ENCODE results near the gene ATXN10. TPM values are rescaled to one million over a fixed set of nuclear protein-coding genes. Genes with fewer than 3 reads are reported as not detected.

The ATXN10 gene
- total RNA-seq, 4 donors from 2014 or later = 35.5 to 83.3 (median 51.1) TPM

DNA sequence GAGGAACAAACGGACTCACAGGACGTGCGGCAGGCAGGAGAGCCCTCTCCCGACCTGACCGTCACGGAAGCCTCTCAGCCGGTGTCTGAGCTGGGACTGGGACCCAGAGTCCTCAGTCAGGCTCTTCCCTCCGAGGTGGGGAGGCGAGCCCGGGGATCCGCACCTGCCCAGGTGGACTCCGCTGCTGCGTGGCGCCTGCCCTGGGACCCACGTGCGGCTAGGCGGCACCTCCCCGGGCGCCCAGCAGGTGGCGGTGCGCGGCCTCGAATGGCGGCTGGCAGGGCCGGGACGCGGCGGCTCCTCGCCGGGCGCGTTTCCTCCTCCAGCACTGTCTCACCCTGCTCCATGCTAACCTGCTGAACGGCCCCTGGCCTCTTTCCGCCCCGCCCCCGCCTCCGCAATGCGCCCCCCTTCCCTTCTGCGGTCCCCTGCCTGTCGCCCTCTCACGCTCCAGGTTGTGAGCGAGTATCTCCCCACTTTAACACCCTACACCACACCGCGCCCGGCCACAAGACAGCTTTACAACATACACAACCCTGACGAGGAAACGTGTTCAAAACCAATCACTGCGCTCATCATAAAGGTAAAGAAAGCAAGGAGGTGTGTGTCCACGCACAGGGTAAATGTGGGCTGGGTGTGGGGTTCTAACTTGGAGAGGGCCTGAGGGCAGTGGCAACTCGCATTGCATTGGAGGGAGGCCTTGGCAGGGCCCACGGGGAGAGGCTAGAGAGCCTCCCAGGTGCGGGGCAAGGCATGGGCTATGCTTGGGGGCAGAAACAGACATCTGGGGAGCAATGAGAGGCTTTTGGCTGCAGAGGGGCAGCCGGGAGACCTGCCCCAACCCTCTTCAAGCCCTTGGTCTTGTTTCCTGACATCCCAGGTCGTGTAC, 25.9 kb upstream of the ATXN10 start:
- DNase-seq (ENCODE audit: low spot score in 2 of 2) = peak; percentile 35 to 94
- WGBS, 2 donors = 35 to 39% methylated on average over 27 to 32 of the region's 54 CpGs
- H3K4me3 ChIP-seq (ENCODE audit: low read depth, poor library complexity, severe bottlenecking) = no peak overlapping the region
- TF ChIP-seq POLR2A (IDR thresholded peaks at IDR 0.05) = no peak
- TF ChIP-seq, protein P1, sequence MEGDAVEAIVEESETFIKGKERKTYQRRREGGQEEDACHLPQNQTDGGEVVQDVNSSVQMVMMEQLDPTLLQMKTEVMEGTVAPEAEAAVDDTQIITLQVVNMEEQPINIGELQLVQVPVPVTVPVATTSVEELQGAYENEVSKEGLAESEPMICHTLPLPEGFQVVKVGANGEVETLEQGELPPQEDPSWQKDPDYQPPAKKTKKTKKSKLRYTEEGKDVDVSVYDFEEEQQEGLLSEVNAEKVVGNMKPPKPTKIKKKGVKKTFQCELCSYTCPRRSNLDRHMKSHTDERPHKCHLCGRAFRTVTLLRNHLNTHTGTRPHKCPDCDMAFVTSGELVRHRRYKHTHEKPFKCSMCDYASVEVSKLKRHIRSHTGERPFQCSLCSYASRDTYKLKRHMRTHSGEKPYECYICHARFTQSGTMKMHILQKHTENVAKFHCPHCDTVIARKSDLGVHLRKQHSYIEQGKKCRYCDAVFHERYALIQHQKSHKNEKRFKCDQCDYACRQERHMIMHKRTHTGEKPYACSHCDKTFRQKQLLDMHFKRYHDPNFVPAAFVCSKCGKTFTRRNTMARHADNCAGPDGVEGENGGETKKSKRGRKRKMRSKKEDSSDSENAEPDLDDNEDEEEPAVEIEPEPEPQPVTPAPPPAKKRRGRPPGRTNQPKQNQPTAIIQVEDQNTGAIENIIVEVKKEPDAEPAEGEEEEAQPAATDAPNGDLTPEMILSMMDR (IDR thresholded peaks at IDR 0.05) = peak in 1 of 3 donors; percentile 46
- intact Hi-C loops (cut with DNase I; ENCODE audit: low total_unique reads) = loop anchor here (5.0 kb wide), 1 partner anchor 68 kb away; no protein-coding TSS in a partner anchor

DNA sequence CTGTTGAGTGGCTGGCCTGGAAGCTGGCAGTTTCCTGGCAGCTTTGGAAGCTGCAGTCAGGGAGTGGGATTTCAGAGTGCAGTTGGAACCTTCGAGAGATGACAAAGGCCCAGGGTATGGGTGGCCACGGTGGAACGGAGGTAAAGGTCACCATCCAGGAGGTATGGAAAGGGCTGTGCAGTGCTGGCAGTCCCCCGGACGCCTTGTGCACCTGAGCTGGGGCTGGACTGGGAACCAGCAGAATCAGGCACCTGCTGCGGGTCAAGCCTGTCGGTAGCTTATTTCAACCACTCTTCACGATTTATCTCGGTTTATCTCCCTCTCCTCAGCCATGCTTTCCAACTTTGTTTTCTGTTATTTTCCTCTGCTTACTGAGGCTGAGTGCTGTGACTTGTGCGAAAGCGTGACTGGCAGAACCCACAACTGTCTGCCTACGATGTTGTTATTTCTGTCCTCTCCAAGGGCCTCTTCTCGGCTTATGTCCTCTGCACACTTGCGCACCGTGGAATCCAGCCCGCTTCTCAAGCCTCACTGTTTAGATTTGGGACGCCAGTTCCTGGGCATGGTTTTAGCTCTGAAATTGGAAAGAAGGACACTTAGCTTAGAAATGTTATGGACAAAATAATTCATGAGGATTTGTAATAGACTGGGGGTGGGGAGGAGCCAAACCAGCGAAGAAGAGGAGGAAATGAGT, 24.0 kb upstream of the ATXN10 start:
- H3K4me3 ChIP-seq (ENCODE audit: low read depth, poor library complexity, severe bottlenecking) = no peak overlapping the region
- TF ChIP-seq POLR2A (IDR thresholded peaks at IDR 0.05) = no peak
- TF ChIP-seq, protein P1 (IDR thresholded peaks at IDR 0.05) = no peak
- intact Hi-C loops (cut with DNase I; ENCODE audit: low total_unique reads) = loop anchor here (5.0 kb wide), 1 partner anchor 70 kb away; no protein-coding TSS in a partner anchor
- WGBS, 2 donors = 88 to 89% methylated on average over 18 of the region's 18 CpGs
- DNase-seq (ENCODE audit: low spot score in 2 of 2) = peak in 1 of 2 donors; percentile 58

DNA sequence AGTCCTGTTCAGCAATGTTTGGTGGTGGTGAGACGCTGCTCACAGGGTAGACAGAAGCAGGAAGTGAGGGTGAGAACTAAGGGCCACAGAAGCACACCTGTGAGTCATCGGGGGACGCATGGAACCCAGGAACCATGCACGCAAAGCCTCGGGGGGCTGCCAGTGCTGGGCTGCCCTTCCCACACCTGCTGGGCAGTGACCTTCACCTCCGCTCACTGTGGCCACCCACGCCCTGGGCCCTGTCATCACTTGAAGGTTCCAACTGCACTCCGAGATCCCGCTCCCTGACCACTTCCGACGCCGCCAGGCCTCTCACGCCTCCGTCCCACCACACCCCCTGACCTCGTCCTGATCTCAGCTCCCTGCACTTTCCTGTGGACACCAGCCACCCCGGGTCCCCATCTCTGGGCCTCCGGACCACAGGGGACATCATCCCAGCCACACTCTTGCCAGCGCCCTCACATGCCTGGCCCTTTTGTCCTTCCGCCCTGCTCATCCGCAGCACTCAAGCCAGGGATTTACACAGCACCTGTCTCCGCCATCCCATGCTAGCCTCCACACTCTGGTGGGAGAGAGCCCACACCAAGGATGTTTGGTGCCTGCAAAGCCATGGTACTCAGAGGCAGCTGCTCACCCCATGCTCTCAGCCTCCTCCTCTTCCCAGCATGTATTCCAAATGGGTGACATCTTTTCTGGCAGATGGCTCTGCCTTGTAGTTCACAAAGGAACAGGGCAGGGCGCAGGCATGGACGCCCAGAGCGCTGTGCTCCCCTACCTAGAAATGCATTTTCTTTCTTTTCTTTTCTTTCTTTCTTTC, 23.1 kb upstream of the ATXN10 start:
- DNase-seq (ENCODE audit: low spot score in 2 of 2) = peak in 1 of 2 donors; percentile 80
- 84 to 87% methylated on average over 24 of the region's 24 CpGs for WGBS, 2 donors
- TF ChIP-seq POLR2A (IDR thresholded peaks at IDR 0.05) = no peak
- TF ChIP-seq, protein P1 (IDR thresholded peaks at IDR 0.05) = no peak
- intact Hi-C loops (cut with DNase I; ENCODE audit: low total_unique reads) = loop anchor here (5.0 kb wide), 1 partner anchor 71 kb away; no protein-coding TSS in a partner anchor
- no peak overlapping the region for H3K4me3 ChIP-seq (ENCODE audit: low read depth, poor library complexity, severe bottlenecking)

DNA sequence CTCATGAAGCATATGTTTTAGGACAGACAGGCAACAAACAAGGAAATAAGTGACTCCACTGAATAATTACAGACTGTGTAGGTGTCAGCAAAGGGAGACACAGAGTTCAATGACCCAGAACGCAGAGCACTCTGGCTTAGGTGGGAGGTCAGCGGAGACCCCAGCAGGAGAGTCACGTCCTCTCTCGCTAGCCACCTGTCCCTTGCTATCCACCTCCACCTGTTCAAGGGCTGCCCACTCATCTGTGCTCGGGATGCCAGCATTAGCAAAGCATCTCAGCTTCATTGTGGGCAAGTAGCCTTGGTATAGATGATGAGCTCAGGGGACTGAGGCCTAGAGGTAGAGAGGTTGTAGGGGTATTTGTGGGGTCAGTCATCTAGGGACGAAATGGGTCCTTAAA, 21.8 kb upstream of the ATXN10 start:
- intact Hi-C loops (cut with DNase I; ENCODE audit: low total_unique reads) = loop anchor here (5.0 kb wide), 1 partner anchor 73 kb away; no protein-coding TSS in a partner anchor
- 93 to 98% methylated on average over 6 of the region's 6 CpGs for WGBS, 2 donors
- DNase-seq (ENCODE audit: low spot score in 2 of 2) = peak in 1 of 2 donors; percentile 48
- no peak overlapping the region for H3K4me3 ChIP-seq (ENCODE audit: low read depth, poor library complexity, severe bottlenecking)
- TF ChIP-seq, protein P1 (IDR thresholded peaks at IDR 0.05) = no peak
- no peak for TF ChIP-seq POLR2A (IDR thresholded peaks at IDR 0.05)

DNA sequence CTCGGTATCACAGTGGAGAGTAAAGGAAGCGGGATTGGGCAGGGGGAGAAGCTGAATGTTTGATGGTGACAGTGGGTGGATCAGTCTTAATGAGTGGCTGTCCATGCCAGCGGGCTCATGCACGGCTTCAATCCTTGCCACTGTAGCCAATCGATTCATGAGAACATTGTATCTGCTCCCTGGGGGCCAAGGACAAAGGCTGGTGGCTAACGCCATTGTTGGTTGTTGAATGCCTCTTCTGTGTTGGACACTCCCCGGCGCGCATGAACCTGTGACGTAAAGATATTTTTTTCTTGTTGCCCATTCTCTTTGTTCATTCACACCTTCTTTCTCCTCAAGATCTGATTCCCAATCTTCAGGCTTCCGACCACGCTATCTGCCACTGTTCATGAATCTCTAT, 20.9 kb upstream of the ATXN10 start:
- TF ChIP-seq, protein P1 (IDR thresholded peaks at IDR 0.05) = no peak
- TF ChIP-seq POLR2A (IDR thresholded peaks at IDR 0.05) = no peak
- WGBS, 2 donors = 87% methylated on average over 12 of the region's 12 CpGs
- no peak overlapping the region for H3K4me3 ChIP-seq (ENCODE audit: low read depth, poor library complexity, severe bottlenecking)
- intact Hi-C loops (cut with DNase I; ENCODE audit: low total_unique reads) = no loop called here
- no peak for DNase-seq (ENCODE audit: low spot score in 2 of 2)

Data from lower leg skin (tissue), 4 donors.